ENCODE results near the gene GUCA1A.

DNA sequence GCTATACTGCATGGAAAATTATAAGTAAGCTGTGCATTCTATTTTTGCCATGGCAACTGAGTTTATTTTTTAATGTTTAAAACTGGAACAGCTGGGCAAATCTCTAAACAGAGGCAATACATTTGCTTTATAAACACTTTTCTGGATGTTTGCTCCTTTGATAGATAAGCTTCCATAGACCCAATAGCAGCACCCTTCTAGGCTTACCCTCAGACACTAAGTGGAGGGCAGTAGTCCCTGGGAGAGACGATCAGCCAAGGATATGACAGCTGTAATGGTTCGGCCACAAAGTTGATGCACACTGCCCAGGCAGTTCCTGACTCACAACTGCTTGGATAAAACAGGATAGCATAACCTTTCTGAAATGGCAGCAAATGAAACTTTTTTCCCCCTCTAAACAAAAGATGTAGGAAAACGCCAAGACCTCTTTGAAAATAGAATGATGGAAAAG lies 53.0 kb downstream of the GUCA1A start:
- no peak for TF ChIP-seq GATA3 (IDR thresholded peaks at IDR 0.05; ENCODE audit: low read depth, low read length)
- no peak for TF ChIP-seq GATA2 (IDR thresholded peaks at IDR 0.05; ENCODE audit: low read depth, low read length)
